GM21786 (cell line): ENCODE measurements around the gene TPX2.

ENCODE experiments used
- ATAC-seq: cut with Tn5 transposase; IDR thresholded peaks from one replicate; pipeline ENCODE4 v1.9.1; 2021; ENCODE audit not compliant: unreplicated experiment

TPX2 gene

DNA sequence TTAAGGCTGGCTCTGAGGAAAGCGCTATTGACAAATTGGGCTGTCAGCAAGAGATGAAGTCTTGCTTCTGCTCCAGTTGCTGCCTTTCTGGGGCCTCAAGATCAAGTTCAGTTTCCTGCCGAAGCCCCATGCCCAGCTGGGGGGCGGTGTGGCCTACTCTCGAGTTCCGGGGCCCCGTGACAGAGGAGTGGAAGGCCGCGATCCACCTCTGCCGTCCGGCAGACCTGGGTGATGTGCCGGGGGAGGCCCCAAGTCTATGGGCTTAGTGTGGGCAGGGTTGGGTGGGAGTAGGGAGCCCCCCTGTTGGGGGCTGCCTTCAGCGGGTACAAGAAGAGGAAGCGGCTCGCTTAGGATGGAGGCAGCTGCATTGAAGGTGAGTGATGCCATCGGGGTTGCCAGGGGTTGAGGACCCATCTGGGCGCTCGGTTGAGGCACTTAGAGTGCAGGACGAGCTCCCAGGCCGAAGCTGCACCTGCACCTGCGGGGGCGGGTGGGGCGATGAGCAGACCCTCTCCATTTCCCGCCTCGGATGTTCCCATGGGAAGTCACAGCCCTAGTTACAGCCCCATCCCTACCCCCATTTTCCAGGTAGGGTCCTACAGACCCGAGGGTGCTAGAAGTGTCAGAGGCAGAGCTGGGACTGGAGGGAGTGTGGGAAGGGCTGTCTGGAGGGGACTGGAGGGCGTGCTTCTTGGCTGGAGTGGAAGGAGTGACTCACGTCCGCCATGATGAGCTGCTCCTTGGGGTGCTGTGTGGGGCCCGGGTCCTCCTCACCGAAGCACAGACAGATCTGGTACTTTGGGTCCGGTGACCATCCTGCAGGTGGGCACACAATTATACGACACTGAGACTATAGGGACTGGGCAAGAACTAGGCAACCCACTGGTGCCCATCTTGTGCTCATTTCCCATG lies 109.3 kb downstream of the TPX2 start:
- ATAC-seq = no peak

GRCh38 chr20:31849306-31849930 lies 110.3 kb downstream of the TPX2 start:
- ATAC-seq = no peak
